KG1 (cell line): ENCODE measurements around the gene MFAP3.

Source experiments
- DNase-seq: peaks from one replicate; lab custom pipeline; 2025; lab: John Stamatoyannopoulos, UW

Gene MFAP3

DNA sequence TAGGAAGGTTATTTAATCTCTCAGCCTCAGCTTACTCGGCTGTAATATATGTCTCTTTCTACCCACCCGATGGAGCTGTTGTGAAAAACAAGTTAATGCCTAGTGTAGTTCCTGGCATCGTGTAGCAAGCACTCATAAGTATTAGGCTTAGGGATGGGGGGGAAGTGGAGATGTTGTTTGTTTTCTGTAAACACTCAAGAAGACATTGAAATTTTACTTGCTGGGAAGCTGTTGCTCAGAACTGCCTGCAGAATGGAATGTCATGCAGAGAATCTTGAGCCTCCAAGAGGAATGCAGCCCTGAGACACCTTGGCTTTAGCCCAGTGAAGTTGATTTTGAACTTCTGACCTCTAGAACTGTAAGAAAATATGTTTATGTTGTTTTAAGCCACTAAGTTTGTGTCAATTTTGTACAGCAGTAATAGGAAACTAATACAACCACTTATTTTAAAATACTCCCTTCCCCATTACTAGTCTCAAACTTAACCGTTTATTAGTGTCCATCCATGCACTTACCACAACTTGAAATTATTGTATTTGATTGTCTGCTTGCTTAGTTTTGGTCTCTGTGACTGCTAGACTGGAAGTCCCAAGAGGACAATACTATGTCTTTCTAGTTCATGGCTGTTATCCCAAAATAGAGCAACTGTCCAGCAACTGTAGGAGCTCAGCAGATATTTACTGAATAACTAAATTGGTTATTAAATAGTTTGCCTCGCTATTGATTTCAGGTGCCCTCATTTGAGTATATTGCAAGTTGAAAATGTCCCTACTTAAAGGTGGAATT lies 53.8 kb downstream of the MFAP3 start:
- no peak for DNase-seq

GRCh38 chr5:154093142-154093532 lies 54.4 kb downstream of the MFAP3 start:
- DNase-seq: no peak

DNA sequence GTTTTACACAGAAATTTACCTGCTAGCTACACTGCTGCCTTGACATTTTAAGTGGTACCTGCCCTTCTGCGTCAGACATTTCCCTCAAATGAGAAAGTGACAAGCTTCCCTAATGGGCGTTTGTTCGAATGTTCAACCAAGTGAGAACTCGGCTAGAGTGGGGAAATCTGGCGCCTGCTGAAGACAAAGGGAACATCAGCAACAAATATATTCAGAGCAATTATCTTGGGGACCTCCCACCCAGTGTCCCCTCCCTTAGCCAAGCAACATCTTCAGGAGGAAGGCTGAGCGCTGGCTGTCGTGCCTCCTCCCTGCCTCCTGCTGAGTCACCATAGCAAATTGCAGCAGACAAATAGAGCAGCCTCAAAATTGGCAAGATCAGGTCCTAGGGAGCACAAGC lies 57.1 kb downstream of the MFAP3 start:
- DNase-seq: no peak

- no peak for DNase-seq
These were observed 58.3 kb downstream of the MFAP3 start for GRCh38 chr5:154097031-154097430.

DNA sequence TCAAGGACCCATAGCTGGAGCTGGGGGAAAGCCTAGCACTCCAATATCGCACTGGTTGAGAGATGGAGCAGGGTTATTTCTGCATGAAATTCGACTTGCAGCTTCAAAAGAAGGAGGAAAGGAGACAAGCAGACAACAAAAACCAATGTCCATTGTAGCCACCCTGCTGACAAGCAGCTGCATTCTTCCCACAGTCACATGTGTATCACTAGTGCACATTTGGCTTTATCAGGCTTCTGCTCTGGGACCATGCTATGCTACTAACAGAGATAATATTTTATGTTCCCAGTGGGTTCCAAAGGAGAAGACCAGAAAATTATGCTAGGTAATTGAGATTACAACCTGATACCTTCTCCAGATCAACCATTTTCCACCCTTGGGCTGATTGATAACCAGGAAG lies 59.7 kb downstream of the MFAP3 start:
- no peak for DNase-seq

DNA sequence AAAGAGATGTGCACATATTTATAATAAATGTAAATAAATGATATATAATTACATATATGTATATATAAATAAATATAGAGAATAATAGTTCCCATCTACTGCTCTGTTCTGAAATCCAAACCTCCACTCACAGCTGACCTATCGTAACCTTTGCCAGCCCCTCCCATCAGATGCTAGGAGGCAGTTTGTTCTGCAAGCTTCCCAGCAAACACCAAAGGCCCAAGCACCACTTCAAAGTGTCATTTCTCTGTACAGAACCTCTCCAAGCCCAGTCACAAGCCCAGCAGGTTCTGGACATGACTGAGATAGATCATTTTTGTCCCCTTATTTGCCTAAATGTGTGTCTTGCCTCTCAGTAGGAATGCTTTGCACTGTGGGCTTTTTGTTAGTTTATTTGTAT lies 62.4 kb downstream of the MFAP3 start:
- DNase-seq: no peak

- no peak for DNase-seq
These were observed 64.5 kb downstream of the MFAP3 start for GRCh38 chr5:154103233-154103632.
